NCI-H146 (cell line): ENCODE data around the gene TTC31.
A peak's percentile ranks its signal among the peaks of the same experiment; 100 is the strongest.
"Not testable (repeated sequence)": the region's sequence is repeated elsewhere in the genome, so short reads cannot be mapped to it uniquely, and the experiment has no call there.

ENCODE experiments used
- DNase-seq: peaks from one replicate; lab custom pipeline; 2025; lab: John Stamatoyannopoulos, UW

TTC31 gene

GRCh38 chr2:74482801-74483674, at the start of gene TTC31, which contains the start of gene CCDC142:
Gene TTC31, plus strand, starts transcription at chr2:74483081. Its CDS starts 15 bp downstream, at chr2:74483096.
Gene CCDC142, minus strand, starts transcription at chr2:74482998. Its CDS starts 161 bp downstream, at chr2:74482837.
- peak; percentile 95 for DNase-seq

GRCh38 chr2:74436111-74436805, 46.6 kb upstream of the TTC31 start:
- DNase-seq: no peak

- no peak for DNase-seq
Observed at GRCh38 chr2:74436848-74437695, 45.8 kb upstream of the TTC31 start.

- no peak for DNase-seq
Observed at GRCh38 chr2:74438248-74438647, 44.6 kb upstream of the TTC31 start.

- no peak for DNase-seq
Observed at GRCh38 chr2:74439373-74439772, 43.5 kb upstream of the TTC31 start.

GRCh38 chr2:74439803-74440377, 43.0 kb upstream of the TTC31 start:
- DNase-seq: peak; percentile 48

GRCh38 chr2:74440378-74441169, 42.3 kb upstream of the TTC31 start:
- peak; percentile 84 for DNase-seq

- DNase-seq: no peak
Observed at GRCh38 chr2:74441170-74441689, 41.7 kb upstream of the TTC31 start.

GRCh38 chr2:74441690-74442482, 41.0 kb upstream of the TTC31 start, which contains the start of gene RTKN:
Gene RTKN, minus strand, starts transcription at chr2:74441937. Its CDS starts 121 bp downstream, at chr2:74441816.
- DNase-seq: no peak

- not testable (repeated sequence) for DNase-seq
Observed at GRCh38 chr2:74442483-74443297, 40.2 kb upstream of the TTC31 start.

- DNase-seq: peak; percentile 27
Observed at GRCh38 chr2:74444498-74445318, 38.2 kb upstream of the TTC31 start.

- no peak for DNase-seq
Observed at GRCh38 chr2:74447230-74447999, 35.5 kb upstream of the TTC31 start.

GRCh38 chr2:74448771-74449170, 34.1 kb upstream of the TTC31 start:
- DNase-seq: no peak

- no peak for DNase-seq
Observed at GRCh38 chr2:74450570-74451190, 32.2 kb upstream of the TTC31 start.

- DNase-seq: peak; percentile 95
Observed at GRCh38 chr2:74454654-74455511, 28.0 kb upstream of the TTC31 start, which contains the start of gene INO80B. Gene INO80B, plus strand, starts transcription at chr2:74455087. Its CDS starts 30 bp downstream, at chr2:74455117.

GRCh38 chr2:74457129-74457548, 25.7 kb upstream of the TTC31 start:
- DNase-seq: no peak
